Stomach (tissue), 9 donors: Measurements from ENCODE around the gene DBX2. TPM values are rescaled to one million over a fixed set of nuclear protein-coding genes. Genes with fewer than 3 reads are reported as not detected.
"Not testable (repeated sequence)": the region's sequence is repeated elsewhere in the genome, so short reads cannot be mapped to it uniquely, and the experiment has no call there.

ENCODE experiments used
- DNase-seq, 2 donors: peaks; one replicate each; pipeline versions ENCODE4 v3.0.0 to v3.0.0-alpha.2; 2013 to 2019
- H3K27ac ChIP-seq, 5 donors: fragments of 200-600 bp in 4 of 5; sonication (generic) in 4 of 5; one replicate each; pipeline ENCODE4 v1.5.1; 2013 to 2019; ENCODE audit warnings: mild to moderate bottlenecking in 1 of 5, moderate library complexity in 1 of 5
- H3K27me3 ChIP-seq, 3 donors: fragments of 200-600 bp; sonication (generic); one replicate each; pipeline ENCODE4 v1.5.1; 2017 to 2019; ENCODE audit warnings: mixed run types in 1 of 3
- H3K36me3 ChIP-seq, 4 donors: fragments of 200-600 bp; sonication (generic); 1 replicate in 3 of 4; 2 replicates in 1 of 4; pipeline ENCODE4 v1.5.1; 2016 to 2019
- H3K4me1 ChIP-seq, 4 donors: fragments of 200-600 bp; sonication (generic); one replicate each; pipeline ENCODE4 v1.5.1; 2016 to 2019
- H3K4me3 ChIP-seq, 4 donors: fragments of 200-600 bp; sonication (generic) in 3 of 4; one replicate each; pipeline ENCODE4 v1.5.1; 2016 to 2019; ENCODE audit warnings: mild to moderate bottlenecking in 1 of 4
- H3K9me3 ChIP-seq, 4 donors: fragments of 200-600 bp; sonication (generic); one replicate each; pipeline ENCODE4 v1.5.1; 2016 to 2019
- CTCF ChIP-seq, 7 experiments: fragments of 450-650 bp in 4 of 7; fragments of 200-600 bp in 3 of 7; sonication (generic) in 3 of 7; IDR thresholded peaks; one replicate each; pipeline ENCODE4 v1.5.1; 2016 to 2019; ENCODE audit warnings: antibody characterized with exemption in 7 of 7, control low read depth in 2 of 7, mild to moderate bottlenecking in 1 of 7
- EP300 ChIP-seq: sonication (generic); formaldehyde crosslinking; IDR thresholded peaks from one replicate; pipeline ENCODE4 v1.6.1; 2017; ENCODE audit warnings: antibody characterized with exemption
- POLR2A ChIP-seq, 4 donors: fragments of 450-650 bp; IDR thresholded peaks; one replicate each; pipeline ENCODE4 v1.6.1; 2016; ENCODE audit warnings: antibody characterized with exemption in 4 of 4, control low read depth in 2 of 4, mild to moderate bottlenecking in 1 of 4, moderate library complexity in 1 of 4
- POLR2AphosphoS5 ChIP-seq, 3 donors: sonication (generic); formaldehyde crosslinking; IDR thresholded peaks; one replicate each; pipeline ENCODE4 v1.6.1; 2016; ENCODE audit warnings: antibody characterized with exemption in 3 of 3
- WGBS, 5 donors: extraction: QIAGEN DNeasy Blood & Tissue Kit in 3 of 5; methylation state at CpG; one replicate each; pipeline versions ENCODE4 v1.1.5 to v1.1.7; 2013 to 2018; 5-methylcytosine and 5-hydroxymethylcytosine counted together
- intact Hi-C: fragments of 100-400 bp; cut with DNase I; formaldehyde crosslinking; loops from one replicate; pipeline ENCODE4 v1.15.1; 2023; ENCODE audit warnings: low total_unique reads
- polyA plus RNA-seq, 3 donors: library from polyadenylated mRNA; stranded (reverse); fragments of 200-250 nt; gene quantifications; one replicate each; pipeline ENCODE4 v1.2.3, GENCODE V29; 2013
- total RNA-seq, 5 donors: library from RNA; depleted of rRNA; stranded (reverse); fragments of >200 nt; gene quantifications; one replicate each; pipeline versions ENCODE4 v1.1.0 to v1.2.3, GENCODE V29; 2014 to 2016
- donor health status: healthy with polysubstance abuse.
- donor health status: Bipolar disorder and iron deficiency.
- donor health status: healthy.

Gene DBX2
- total and polyA plus RNA-seq, 8 donors, result not detected

- H3K36me3 ChIP-seq, result no peaks in the 10 kb centered on the region
- H3K9me3 ChIP-seq, result no peaks in the 10 kb centered on the region
- H3K27me3 ChIP-seq, result no peaks in the 10 kb centered on the region
- TF ChIP-seq POLR2A (IDR thresholded peaks at IDR 0.05) (no peak), CTCF (IDR thresholded peaks at IDR 0.05) (no peak), POLR2AphosphoS5 (IDR thresholded peaks at IDR 0.05) (no peak), EP300 (no peak)
- no peak overlapping the region for H3K27ac ChIP-seq
- no peak overlapping the region for H3K4me3 ChIP-seq
- H3K4me1 ChIP-seq, result no peaks in the 10 kb centered on the region
- no peak for DNase-seq
- intact Hi-C loops, result no loop called here
Observed at GRCh38 chr12:45008211-45008610, 42.7 kb downstream of the DBX2 start.

- no peak for TF ChIP-seq CTCF (IDR thresholded peaks at IDR 0.05)
- no peak for TF ChIP-seq POLR2A (IDR thresholded peaks at IDR 0.05)
- TF ChIP-seq POLR2AphosphoS5 (IDR thresholded peaks at IDR 0.05), result no peak
- TF ChIP-seq EP300, result no peak
Observed at GRCh38 chr12:44999355-44999754, 51.5 kb downstream of the DBX2 start.

GRCh38 chr12:44993161-44993560 is 57.7 kb downstream of the DBX2 start:
- no peak overlapping the region for H3K27ac ChIP-seq
- H3K4me3 ChIP-seq, result no peak overlapping the region
- intact Hi-C loops, result no loop called here
- 28 to 54% (median 38%) methylated on average over 1 of the region's 1 CpG for WGBS, 5 donors
- no peak for DNase-seq
- no peaks in the 10 kb centered on the region for H3K36me3 ChIP-seq
- TF ChIP-seq CTCF (IDR thresholded peaks at IDR 0.05), result no peak
- H3K9me3 ChIP-seq, result peaks cover 0 to 8% (median 0%) of the 10 kb centered on the region in 4 donors
- no peaks in the 10 kb centered on the region for H3K4me1 ChIP-seq
- no peaks in the 10 kb centered on the region for H3K27me3 ChIP-seq

More at GRCh38 chr12:44999355-44999754, 51.5 kb downstream of the DBX2 start:
- Histone ChIP-seq H3K27me3 (no peaks in the 10 kb centered on the region), H3K27ac (no peak overlapping the region), H3K4me3 (no peak overlapping the region), H3K36me3 (no peaks in the 10 kb centered on the region), H3K9me3 (peaks cover 0 to 15% (median 0%) of the 10 kb centered on the region in 4 donors), H3K4me1 (no peaks in the 10 kb centered on the region)
- intact Hi-C loops, result no loop called here
- DNase-seq, result no peak

- H3K9me3 ChIP-seq, H3K4me1 ChIP-seq, H3K27me3 ChIP-seq, H3K27ac ChIP-seq, intact Hi-C loops, H3K4me3 ChIP-seq, H3K36me3 ChIP-seq, DNase-seq: not testable (repeated sequence)
- 88 to 94% (median 91%) methylated on average over 10 of the region's 10 CpGs for WGBS, 5 donors
Observed at GRCh38 chr12:44984863-44985262, 66.0 kb downstream of the DBX2 start.

- no peak overlapping the region for H3K27ac ChIP-seq
- no peaks in the 10 kb centered on the region for H3K9me3 ChIP-seq
- WGBS, 5 donors, result 74 to 81% (median 76%) methylated on average over 5 of the region's 5 CpGs
- H3K4me3 ChIP-seq, result no peak overlapping the region
- no peak for TF ChIP-seq CTCF (IDR thresholded peaks at IDR 0.05)
- TF ChIP-seq POLR2A (IDR thresholded peaks at IDR 0.05), result no peak
- no peak for TF ChIP-seq EP300
- no peak for TF ChIP-seq POLR2AphosphoS5 (IDR thresholded peaks at IDR 0.05)
- no peaks in the 10 kb centered on the region for H3K4me1 ChIP-seq
- H3K36me3 ChIP-seq, result no peaks in the 10 kb centered on the region
- intact Hi-C loops, result no loop called here
- no peaks in the 10 kb centered on the region for H3K27me3 ChIP-seq
- DNase-seq, result no peak
Observed at GRCh38 chr12:44979918-44980317, 71.0 kb downstream of the DBX2 start.
